Esophagus (tissue), 2 donors: ENCODE measurements around the gene METTL3. TPM values are rescaled to one million over a fixed set of nuclear protein-coding genes. Genes with fewer than 3 reads are reported as not detected.

Experiments used
- H3K27ac ChIP-seq, 2 donors: one replicate each; pipeline ENCODE4 v1.5.1; 2013; ENCODE audit warnings: low read depth in 2 of 2, mild to moderate bottlenecking in 2 of 2, inconsistent platforms in 1 of 2, low read length in 1 of 2, moderate library complexity in 1 of 2
- H3K27me3 ChIP-seq, 2 donors: one replicate each; pipeline ENCODE4 v1.6.1; 2013; ENCODE audit warnings: low read length in 2 of 2, control low read depth in 1 of 2, mild to moderate bottlenecking in 1 of 2; ENCODE audit not compliant: insufficient read depth in 2 of 2, control insufficient read depth in 1 of 2
- H3K36me3 ChIP-seq, 2 donors: one replicate each; pipeline ENCODE4 v1.6.1; 2013; ENCODE audit warnings: low read length in 1 of 2; ENCODE audit not compliant: control insufficient read depth in 2 of 2, insufficient read depth in 2 of 2
- H3K4me1 ChIP-seq, 2 donors: one replicate each; pipeline ENCODE4 v1.6.1; 2013; ENCODE audit warnings: low read length in 1 of 2; ENCODE audit not compliant: control insufficient read depth in 2 of 2, insufficient read depth in 2 of 2
- H3K4me3 ChIP-seq, 2 donors: one replicate each; pipeline ENCODE4 v1.5.1; 2013; ENCODE audit warnings: low read length in 2 of 2, mild to moderate bottlenecking in 2 of 2, low read depth in 1 of 2, moderate library complexity in 1 of 2
- H3K9me3 ChIP-seq, 2 donors: one replicate each; pipeline ENCODE4 v1.6.1; 2013; ENCODE audit warnings: mild to moderate bottlenecking in 2 of 2, low read depth in 1 of 2, low read length in 1 of 2, moderate library complexity in 1 of 2; ENCODE audit not compliant: control insufficient read depth in 2 of 2, insufficient read depth in 1 of 2
- WGBS, 2 donors: extraction: QIAGEN DNeasy Blood & Tissue Kit; methylation state at CpG; one replicate each; pipeline ENCODE4 v1.1.7; 2013; 5-methylcytosine and 5-hydroxymethylcytosine counted together
- polyA plus RNA-seq, 2 donors: library from polyadenylated mRNA; stranded (reverse); fragments of 200-250 nt; gene quantifications; one replicate each; pipeline ENCODE4 v1.2.3, GENCODE V29; 2013
- donor health status: healthy with polysubstance abuse.
- donor health status: Bipolar disorder and iron deficiency.

METTL3 gene
- polyA plus RNA-seq, 2 donors: 26.0 to 34.6 TPM

DNA sequence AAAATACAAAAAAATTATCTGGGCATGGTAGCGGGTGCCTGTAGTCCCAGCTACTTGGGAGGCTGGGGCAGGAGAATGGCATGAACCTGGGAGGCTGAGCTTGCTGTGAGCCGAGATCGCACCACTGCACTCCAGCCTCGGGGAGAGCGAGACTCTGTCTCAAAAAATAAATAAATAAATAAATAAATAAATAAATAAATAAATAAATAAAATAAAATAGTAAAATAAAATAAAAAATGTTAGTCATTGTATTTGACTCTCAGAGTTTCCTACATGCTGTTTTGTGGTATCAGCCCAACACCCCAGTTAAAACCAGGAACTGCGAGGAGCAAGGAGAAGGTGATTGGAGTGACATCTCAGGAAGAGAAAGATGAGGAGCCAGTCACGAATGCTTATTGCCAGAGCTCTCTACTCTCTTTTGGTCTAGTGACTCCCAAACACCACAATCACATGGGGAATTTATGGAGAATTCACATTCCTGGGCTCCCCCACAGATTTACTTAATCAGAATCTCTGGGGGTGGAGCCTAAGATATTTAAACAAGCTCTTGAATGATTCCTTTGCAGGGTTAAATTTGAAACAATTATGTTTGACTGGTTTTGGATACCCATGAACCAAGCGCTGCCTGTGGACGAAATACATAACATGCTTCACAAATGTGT, 30.4 kb upstream of the METTL3 start:
- H3K27ac ChIP-seq: no peak overlapping the region
- WGBS, 2 donors: 84 to 91% methylated on average over 9 of the region's 9 CpGs
- no peaks in the 10 kb centered on the region for H3K36me3 ChIP-seq
- no peaks in the 10 kb centered on the region for H3K27me3 ChIP-seq
- H3K4me1 ChIP-seq: peaks cover 0 to 3% of the 10 kb centered on the region in 2 donors
- H3K4me3 ChIP-seq: no peak overlapping the region
- H3K9me3 ChIP-seq: no peaks in the 10 kb centered on the region

DNA sequence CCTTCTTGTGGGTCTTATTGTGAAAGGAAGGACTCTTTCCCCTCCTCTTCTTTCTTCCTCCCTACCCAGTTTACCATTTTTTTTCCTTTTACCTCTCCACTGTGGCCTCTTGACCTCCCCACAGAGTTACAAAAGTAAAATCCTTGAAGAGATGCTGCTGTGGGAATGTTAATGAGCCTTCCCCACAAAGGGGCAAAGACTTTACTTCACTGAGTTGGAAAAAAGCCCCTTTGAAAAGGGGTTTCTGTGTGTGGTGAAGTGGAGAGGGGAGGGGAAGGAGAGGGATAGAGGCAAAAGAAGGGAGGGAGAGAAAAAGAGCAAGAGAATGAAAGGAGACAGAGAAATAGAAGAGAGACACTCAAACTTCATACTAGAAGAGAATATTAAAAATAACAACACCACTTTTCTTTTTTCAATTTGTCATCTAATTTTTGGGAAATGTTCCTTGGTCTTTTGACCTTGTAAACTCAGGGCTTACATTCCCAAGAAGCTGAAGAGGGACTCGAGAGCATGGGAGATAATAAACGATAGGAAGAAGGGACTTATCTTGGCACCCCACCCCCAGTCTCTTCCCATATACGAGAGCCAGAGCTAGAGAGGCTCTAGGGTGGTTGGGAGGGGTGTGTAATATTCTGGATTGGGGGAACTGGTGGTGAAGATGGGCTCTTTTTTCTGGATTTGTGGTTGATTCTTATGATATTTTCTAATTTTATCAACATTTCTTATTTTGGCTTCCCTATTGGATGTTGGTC, 28.2 kb upstream of the METTL3 start:
- H3K27me3 ChIP-seq: no peaks in the 10 kb centered on the region
- no peak overlapping the region for H3K27ac ChIP-seq
- no peak overlapping the region for H3K4me3 ChIP-seq
- no peaks in the 10 kb centered on the region for H3K36me3 ChIP-seq
- H3K4me1 ChIP-seq: peaks cover 0 to 5% of the 10 kb centered on the region in 2 donors
- H3K9me3 ChIP-seq: no peaks in the 10 kb centered on the region
- 35 to 49% methylated on average over 3 of the region's 3 CpGs for WGBS, 2 donors

DNA sequence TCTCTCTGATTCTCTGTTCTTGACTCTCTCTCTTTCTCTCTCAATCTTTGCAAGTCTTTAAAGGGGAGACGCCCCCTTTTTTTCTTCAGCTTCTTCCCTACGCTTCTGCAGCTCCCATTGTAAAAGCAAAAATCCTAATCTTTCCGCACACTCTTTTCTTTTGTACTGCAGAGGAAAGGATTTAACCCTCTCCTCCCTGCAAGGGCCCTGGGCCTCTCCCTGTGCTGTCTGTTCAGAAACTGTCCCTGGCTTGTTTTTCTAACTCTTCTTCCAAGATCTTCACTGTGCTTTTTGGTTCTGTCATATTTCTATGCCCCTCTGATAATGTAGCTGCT, 25.9 kb upstream of the METTL3 start:
- Histone ChIP-seq H3K36me3 (no peaks in the 10 kb centered on the region), H3K4me1 (peaks cover 0 to 5% of the 10 kb centered on the region in 2 donors), H3K27me3 (no peaks in the 10 kb centered on the region), H3K4me3 (peak overlapping the region in 1 of 2 donors; percentile 29), H3K27ac (no peak overlapping the region), H3K9me3 (no peaks in the 10 kb centered on the region)
- 17 to 19% methylated on average over 3 of the region's 3 CpGs for WGBS, 2 donors

DNA sequence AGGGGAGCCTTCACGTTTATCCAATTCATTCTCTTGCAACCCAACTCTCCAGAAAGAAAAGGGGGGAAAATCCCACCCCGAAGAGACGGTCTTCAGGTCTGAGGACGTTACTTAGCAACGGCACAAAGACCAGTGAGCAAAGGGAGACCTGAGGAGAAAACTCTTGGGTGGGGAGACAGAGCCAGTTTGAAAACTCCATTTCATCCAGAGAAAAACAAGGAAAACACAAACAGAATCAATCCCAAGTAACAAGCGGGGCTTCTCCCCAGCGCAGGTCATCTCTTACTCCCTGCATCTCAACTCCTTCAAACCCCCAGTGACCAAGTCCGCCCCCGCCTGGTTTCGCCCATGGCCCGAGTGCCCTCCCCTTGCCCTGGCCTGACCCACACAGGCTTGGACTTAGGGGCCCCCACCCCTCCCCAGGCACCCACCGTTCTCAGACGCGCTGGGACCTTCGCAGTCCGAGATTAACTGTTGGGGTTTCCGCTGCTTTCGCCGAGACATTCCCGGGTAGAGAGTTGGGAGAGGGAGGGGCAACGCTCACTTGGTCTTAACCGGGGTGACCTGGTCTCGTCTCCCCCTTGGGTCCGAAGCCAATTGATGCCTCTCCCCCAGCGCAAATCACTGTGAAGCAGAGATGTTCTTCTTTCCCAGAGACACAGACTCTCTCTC, 25.4 kb upstream of the METTL3 start:
- WGBS, 2 donors: 4 to 6% methylated on average over 25 of the region's 25 CpGs
- no peaks in the 10 kb centered on the region for H3K36me3 ChIP-seq
- peak overlapping the region; percentile 19 to 29 for H3K4me3 ChIP-seq
- peaks cover 0 to 5% of the 10 kb centered on the region in 2 donors for H3K4me1 ChIP-seq
- H3K27me3 ChIP-seq: no peaks in the 10 kb centered on the region
- H3K9me3 ChIP-seq: no peaks in the 10 kb centered on the region
- H3K27ac ChIP-seq: no peak overlapping the region

DNA sequence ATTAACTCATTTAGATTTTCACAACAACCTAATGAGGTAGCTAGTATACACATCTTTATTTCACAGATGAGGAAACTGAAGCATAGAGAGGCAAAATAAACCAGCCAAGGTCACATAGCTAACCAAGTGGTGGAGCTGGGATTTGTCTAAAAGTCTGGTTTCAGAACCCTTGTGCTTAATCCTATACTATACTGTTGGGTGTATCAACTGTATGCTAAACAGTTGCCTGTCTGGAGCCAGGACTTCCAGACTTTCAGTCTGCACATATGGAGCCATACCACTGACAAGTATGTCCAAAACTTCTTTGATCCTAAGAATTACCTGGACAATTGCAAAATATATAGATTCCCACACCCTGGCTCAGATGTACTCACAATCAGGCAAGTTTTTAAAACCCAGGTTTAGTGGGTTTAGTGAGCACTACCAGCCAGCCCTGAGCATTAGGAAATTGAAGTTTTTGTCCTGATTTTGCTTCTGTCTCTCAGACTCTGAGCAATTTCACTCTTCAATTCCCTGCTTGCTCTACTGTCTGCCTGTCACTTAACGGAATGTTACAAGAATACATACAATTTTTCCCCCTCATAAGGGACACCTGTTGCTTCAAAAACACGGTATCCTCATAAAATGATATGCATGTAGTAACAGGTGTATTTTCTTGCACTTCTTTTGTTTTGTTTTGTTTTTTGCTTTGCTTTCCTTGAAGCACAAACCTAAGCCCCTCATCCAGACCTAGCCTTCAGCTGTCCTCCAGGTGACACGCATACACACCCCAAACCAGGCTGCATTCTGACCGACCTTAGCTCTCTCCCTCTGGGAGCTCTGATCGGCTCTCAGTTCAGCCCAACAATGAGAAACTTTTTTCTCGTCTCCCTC, 24.6 kb upstream of the METTL3 start:
- H3K9me3 ChIP-seq: no peaks in the 10 kb centered on the region
- 35 to 40% methylated on average over 6 of the region's 6 CpGs for WGBS, 2 donors
- no peaks in the 10 kb centered on the region for H3K36me3 ChIP-seq
- peaks cover 0 to 5% of the 10 kb centered on the region in 2 donors for H3K4me1 ChIP-seq
- H3K27ac ChIP-seq: no peak overlapping the region
- no peaks in the 10 kb centered on the region for H3K27me3 ChIP-seq
- H3K4me3 ChIP-seq: no peak overlapping the region

DNA sequence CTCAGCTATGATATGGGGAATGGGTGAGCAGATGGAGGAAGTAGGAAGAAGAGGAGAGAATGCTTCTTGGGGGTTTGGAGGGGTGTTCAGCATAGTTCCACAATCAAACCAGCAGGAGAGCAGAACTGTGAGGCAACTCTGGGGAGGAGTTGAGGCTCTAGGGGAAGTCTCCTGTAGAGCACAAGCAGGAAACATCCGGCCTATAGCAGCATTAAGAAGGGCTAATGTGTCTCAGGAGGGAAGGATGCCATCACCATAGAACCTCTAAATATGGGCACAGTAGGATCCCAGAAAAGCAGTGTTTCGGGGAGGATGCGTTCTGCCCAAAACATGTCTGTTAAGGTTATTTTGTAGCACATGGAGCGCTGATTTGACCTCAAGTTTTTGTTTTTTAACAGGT, 23.4 kb upstream of the METTL3 start:
- Histone ChIP-seq H3K27ac (no peak overlapping the region), H3K4me1 (peaks cover 0 to 5% of the 10 kb centered on the region in 2 donors), H3K36me3 (no peaks in the 10 kb centered on the region), H3K27me3 (no peaks in the 10 kb centered on the region), H3K4me3 (no peak overlapping the region), H3K9me3 (no peaks in the 10 kb centered on the region)
- WGBS, 2 donors: 77 to 81% methylated on average over 4 of the region's 4 CpGs

DNA sequence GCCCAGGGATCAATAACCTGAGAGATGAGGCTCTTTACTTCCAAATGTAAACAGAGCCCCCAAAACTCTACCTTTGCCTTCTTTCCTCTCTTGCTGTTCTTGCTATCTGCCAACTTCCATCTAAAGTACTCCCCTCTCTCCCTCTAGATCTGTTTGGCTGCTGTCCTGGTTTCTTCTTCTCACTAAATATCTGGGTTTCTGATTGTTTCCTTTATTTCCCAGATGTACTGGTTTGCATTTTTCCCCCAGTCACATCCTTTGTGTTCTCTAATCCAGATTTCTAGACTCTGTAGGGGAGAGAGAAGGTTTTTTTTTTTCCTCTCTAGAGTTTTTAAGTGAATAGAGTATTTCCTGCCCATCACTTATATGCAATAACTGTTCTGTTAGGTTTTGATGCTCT, 22.2 kb upstream of the METTL3 start:
- no peaks in the 10 kb centered on the region for H3K27me3 ChIP-seq

DNA sequence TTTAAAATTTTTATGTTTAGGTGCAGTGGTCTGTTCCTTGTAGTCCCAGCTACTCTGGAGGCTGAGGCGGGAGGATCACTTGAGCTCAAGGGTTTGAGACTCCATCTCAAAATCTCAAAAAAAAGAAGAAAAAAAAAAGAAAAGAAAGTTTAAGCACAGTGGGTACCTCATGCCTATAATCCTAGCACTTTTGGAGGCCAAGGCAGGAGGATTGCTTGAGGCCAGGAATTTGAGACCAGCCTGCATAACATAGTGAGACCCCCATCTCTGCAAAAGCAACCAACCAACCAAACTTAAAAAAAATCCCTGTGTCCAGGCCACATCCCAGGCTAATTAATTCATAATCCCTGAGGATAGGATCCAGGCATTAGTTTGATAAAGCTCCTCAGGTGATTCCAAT, 18.4 kb upstream of the METTL3 start:
- Histone ChIP-seq H3K36me3 (no peaks in the 10 kb centered on the region), H3K27me3 (no peaks in the 10 kb centered on the region), H3K4me1 (no peaks in the 10 kb centered on the region), H3K9me3 (no peaks in the 10 kb centered on the region), H3K4me3 (no peak overlapping the region), H3K27ac (no peak overlapping the region)
- 90 to 100% methylated on average over 1 of the region's 1 CpG for WGBS, 2 donors

More for the DNA sequence above, 22.2 kb upstream of the METTL3 start:
- Histone ChIP-seq H3K9me3 (no peaks in the 10 kb centered on the region), H3K4me1 (peaks cover 0 to 5% of the 10 kb centered on the region in 2 donors), H3K4me3 (no peak overlapping the region), H3K36me3 (no peaks in the 10 kb centered on the region), H3K27ac (no peak overlapping the region)
